ENCODE measurements around the gene AURKAIP1. TPM values are rescaled to one million over a fixed set of nuclear protein-coding genes. Genes with fewer than 3 reads are reported as not detected.

Gene AURKAIP1
- polyA plus RNA-seq, 2 donors, result 155 to 158 TPM

DNA sequence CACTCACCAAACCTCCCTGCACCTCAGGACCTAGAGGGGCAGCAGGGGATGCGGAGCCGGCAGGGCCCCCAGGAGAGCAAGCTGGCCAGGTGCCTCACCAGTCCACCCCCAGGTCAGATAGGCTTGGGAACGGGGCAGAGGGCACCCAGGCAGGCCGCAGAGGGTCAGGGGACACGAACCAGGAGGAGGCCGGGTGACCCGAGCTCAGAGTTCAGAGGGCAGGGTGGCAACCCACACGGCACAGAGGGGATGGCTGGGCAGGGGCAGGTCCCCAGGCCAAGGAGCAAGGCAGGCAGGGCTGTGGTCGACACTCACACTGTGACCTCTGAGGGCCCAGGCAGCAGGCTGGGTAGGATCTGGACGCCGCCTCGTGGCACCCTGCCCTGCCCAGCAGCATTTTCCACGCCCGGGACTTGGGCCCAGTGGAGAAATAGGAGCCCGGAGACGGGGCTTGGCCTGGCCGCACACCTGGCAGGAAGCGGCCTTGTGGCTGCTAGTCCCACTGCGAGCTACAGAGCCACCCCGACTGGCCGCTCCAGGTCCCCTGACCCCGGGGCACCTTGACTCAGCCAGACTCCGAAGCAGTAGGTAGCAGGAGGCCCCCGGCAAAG is 31.1 kb downstream of the AURKAIP1 start:
- Histone ChIP-seq H3K4me3 (ENCODE audit: low read depth in 1 of 2, low read length in 2 of 2) (peak overlapping the region; percentile 1 to 37), H3K27me3 (ENCODE audit: control insufficient read depth in 1 of 2, insufficient read depth in 2 of 2, low read length in 2 of 2) (no peaks in the 10 kb centered on the region), H3K36me3 (ENCODE audit: control insufficient read depth in 2 of 2, insufficient read depth in 2 of 2, low read length in 1 of 2) (peaks cover 0 to 39% of the 10 kb centered on the region in 2 donors), H3K9me3 (ENCODE audit: control insufficient read depth in 2 of 2, insufficient read depth in 1 of 2, low read depth in 1 of 2, low read length in 1 of 2) (no peaks in the 10 kb centered on the region), H3K27ac (ENCODE audit: low read depth in 2 of 2, low read length in 1 of 2) (peak overlapping the region; percentile 93 to 94), H3K4me1 (ENCODE audit: control insufficient read depth in 2 of 2, insufficient read depth in 2 of 2, low read length in 1 of 2) (peaks cover 24 to 48% of the 10 kb centered on the region in 2 donors)
- 64 to 71% methylated on average over 24 of the region's 24 CpGs for WGBS, 2 donors

DNA sequence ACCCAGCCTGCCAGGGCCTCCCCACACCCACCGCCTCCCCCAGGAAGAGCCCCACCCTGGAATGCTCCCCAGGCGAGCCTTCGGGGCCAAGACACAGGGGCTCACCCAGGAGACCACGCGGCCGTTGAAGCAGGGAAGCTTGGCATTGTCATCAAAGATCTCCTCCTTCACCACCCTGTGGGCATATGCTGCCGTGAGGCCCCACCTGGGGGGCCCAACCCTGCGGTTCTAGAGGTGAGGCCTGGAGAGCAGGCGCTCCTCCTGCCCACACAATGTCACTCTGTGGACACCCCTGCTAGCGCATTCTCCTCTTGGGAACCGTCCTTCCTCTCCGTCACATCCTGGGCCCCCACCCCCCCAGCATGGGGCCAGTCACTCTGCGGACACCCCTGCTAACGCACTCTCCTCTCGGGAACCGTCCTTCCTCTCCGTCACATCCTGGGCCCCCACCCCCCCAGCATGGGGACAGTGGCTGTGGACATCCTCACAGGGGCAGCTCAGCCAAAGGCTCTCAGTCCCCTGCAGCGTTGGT is 32.4 kb downstream of the AURKAIP1 start:
- WGBS, 2 donors, result 80 to 89% methylated on average over 15 to 18 of the region's 18 CpGs
- Histone ChIP-seq H3K27ac (ENCODE audit: low read depth in 2 of 2, low read length in 1 of 2) (no peak overlapping the region), H3K4me1 (ENCODE audit: control insufficient read depth in 2 of 2, insufficient read depth in 2 of 2, low read length in 1 of 2) (peaks cover 21 to 45% of the 10 kb centered on the region in 2 donors), H3K27me3 (ENCODE audit: control insufficient read depth in 1 of 2, insufficient read depth in 2 of 2, low read length in 2 of 2) (no peaks in the 10 kb centered on the region), H3K9me3 (ENCODE audit: control insufficient read depth in 2 of 2, insufficient read depth in 1 of 2, low read depth in 1 of 2, low read length in 1 of 2) (no peaks in the 10 kb centered on the region), H3K36me3 (ENCODE audit: control insufficient read depth in 2 of 2, insufficient read depth in 2 of 2, low read length in 1 of 2) (peaks cover 0 to 48% of the 10 kb centered on the region in 2 donors), H3K4me3 (ENCODE audit: low read depth in 1 of 2, low read length in 2 of 2) (no peak overlapping the region)

DNA sequence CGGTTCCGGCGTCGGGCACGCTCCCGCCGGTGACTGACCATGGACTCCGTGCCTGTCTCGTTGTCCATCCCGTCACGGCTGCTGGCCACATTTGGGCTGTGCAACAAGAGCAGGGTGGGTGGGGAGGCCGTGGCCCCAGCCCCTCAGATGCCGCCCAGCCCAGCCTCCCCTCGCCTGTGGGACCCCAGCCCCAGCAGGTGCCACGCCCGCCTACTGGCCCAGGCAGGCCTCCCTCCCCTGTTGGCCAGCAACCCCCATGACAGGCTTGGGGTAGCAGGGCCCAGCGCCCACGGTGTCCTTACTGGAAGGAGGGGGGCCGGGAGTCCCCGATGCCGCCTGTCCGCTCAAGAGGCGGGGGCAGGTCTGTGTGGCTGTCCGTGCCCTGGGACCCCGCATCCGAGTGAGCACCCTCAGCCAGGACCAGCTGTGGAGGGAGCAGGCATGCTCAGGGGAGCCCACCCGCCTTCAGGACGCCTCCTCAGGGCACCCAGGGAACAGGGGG is 32.9 kb downstream of the AURKAIP1 start:
- 93 to 96% methylated on average over 23 to 28 of the region's 28 CpGs for WGBS, 2 donors
- Histone ChIP-seq H3K27ac (ENCODE audit: low read depth in 2 of 2, low read length in 1 of 2) (no peak overlapping the region), H3K36me3 (ENCODE audit: control insufficient read depth in 2 of 2, insufficient read depth in 2 of 2, low read length in 1 of 2) (peaks cover 0 to 53% of the 10 kb centered on the region in 2 donors), H3K4me1 (ENCODE audit: control insufficient read depth in 2 of 2, insufficient read depth in 2 of 2, low read length in 1 of 2) (peaks cover 21 to 44% of the 10 kb centered on the region in 2 donors), H3K4me3 (ENCODE audit: low read depth in 1 of 2, low read length in 2 of 2) (no peak overlapping the region), H3K27me3 (ENCODE audit: control insufficient read depth in 1 of 2, insufficient read depth in 2 of 2, low read length in 2 of 2) (no peaks in the 10 kb centered on the region), H3K9me3 (ENCODE audit: control insufficient read depth in 2 of 2, insufficient read depth in 1 of 2, low read depth in 1 of 2, low read length in 1 of 2) (no peaks in the 10 kb centered on the region)

DNA sequence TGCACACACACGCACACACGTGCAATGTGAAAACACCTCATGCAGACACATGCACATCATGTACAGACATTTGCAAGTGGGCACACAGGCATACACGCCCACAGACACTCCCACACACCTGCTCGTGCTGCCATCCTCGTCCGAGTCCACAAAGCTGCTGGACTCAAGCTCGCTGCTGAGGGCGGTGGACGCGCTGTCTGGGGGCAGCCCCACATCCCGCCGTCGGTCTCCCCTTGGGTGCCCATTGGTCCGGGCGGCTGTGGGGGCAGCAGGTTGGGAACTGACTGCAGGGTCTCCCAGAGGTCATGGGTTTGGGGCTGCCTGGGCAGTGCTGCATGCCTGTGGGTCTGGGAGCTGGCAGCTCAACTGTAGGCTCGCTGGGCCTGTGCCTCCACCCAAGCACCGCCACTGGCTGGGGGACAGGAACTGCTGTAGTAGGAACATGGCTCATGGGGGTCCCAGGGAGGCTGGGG is 33.4 kb downstream of the AURKAIP1 start:
- no peaks in the 10 kb centered on the region for H3K27me3 ChIP-seq (ENCODE audit: control insufficient read depth in 1 of 2, insufficient read depth in 2 of 2, low read length in 2 of 2)
- H3K4me1 ChIP-seq (ENCODE audit: control insufficient read depth in 2 of 2, insufficient read depth in 2 of 2, low read length in 1 of 2), result peaks cover 16 to 40% of the 10 kb centered on the region in 2 donors
- H3K36me3 ChIP-seq (ENCODE audit: control insufficient read depth in 2 of 2, insufficient read depth in 2 of 2, low read length in 1 of 2), result peaks cover 0 to 56% of the 10 kb centered on the region in 2 donors
- no peak overlapping the region for H3K4me3 ChIP-seq (ENCODE audit: low read depth in 1 of 2, low read length in 2 of 2)
- no peaks in the 10 kb centered on the region for H3K9me3 ChIP-seq (ENCODE audit: control insufficient read depth in 2 of 2, insufficient read depth in 1 of 2, low read depth in 1 of 2, low read length in 1 of 2)
- H3K27ac ChIP-seq (ENCODE audit: low read depth in 2 of 2, low read length in 1 of 2), result no peak overlapping the region
- 93 to 95% methylated on average over 17 of the region's 17 CpGs for WGBS, 2 donors

DNA sequence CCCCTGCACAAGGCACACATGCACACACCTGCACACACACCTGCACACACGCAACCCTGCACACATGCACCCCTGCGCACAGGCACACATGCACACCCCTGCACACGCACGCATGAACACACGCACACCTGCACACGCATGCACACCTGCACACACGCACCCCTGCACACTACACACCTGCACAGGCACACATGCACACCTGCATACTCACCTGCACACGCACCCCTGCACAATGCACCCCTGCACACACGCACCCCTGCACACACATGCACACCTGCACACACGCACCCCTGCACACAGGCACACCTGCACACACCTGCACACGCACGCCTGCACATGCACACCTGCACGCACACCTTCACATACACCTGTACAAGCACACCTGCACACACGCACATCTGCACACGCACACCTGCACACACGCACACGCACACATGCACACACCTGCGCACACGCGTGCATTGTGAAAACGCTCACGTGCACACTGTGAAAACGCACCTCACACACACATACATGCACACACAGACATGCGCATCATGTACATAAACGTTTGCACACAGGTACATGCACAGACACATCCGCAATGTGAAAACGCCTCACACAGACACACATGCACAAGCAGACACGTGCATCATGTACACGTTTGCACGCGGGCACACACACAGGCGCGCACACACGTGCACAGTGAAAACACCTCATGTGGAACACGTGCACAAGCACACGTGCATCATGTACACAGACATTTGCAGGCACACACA is 34.0 kb downstream of the AURKAIP1 start:
- WGBS, 2 donors, result 93 to 94% methylated on average over 36 of the region's 36 CpGs
- H3K27me3 ChIP-seq (ENCODE audit: control insufficient read depth in 1 of 2, insufficient read depth in 2 of 2, low read length in 2 of 2), result no peaks in the 10 kb centered on the region
- H3K4me3 ChIP-seq (ENCODE audit: low read depth in 1 of 2, low read length in 2 of 2), result no peak overlapping the region
- no peaks in the 10 kb centered on the region for H3K9me3 ChIP-seq (ENCODE audit: control insufficient read depth in 2 of 2, insufficient read depth in 1 of 2, low read depth in 1 of 2, low read length in 1 of 2)
- H3K36me3 ChIP-seq (ENCODE audit: control insufficient read depth in 2 of 2, insufficient read depth in 2 of 2, low read length in 1 of 2), result peaks cover 0 to 61% of the 10 kb centered on the region in 2 donors
- peaks cover 9 to 33% of the 10 kb centered on the region in 2 donors for H3K4me1 ChIP-seq (ENCODE audit: control insufficient read depth in 2 of 2, insufficient read depth in 2 of 2, low read length in 1 of 2)
- H3K27ac ChIP-seq (ENCODE audit: low read depth in 2 of 2, low read length in 1 of 2), result no peak overlapping the region

DNA sequence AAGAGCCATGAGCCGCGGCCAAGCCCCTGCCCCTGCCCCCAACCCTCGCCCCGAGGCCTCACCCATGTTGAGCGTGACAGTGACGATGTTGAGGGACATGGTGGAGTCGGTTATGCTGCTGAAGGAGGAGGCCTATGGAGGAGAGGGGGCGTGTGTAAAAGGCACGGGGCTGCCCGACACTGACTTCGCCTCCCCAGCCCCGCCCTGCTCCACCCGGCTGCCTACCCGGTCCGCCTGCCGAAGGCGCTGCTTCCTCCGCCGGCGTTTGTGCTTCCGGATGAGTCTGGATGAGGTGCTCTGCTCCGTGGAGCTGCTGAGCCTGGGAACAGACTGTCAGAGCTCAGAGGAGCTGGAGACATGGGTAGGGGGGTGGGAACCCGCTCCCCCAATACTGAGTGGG is 34.8 kb downstream of the AURKAIP1 start:
- H3K9me3 ChIP-seq (ENCODE audit: control insufficient read depth in 2 of 2, insufficient read depth in 1 of 2, low read depth in 1 of 2, low read length in 1 of 2), result no peaks in the 10 kb centered on the region
- H3K36me3 ChIP-seq (ENCODE audit: control insufficient read depth in 2 of 2, insufficient read depth in 2 of 2, low read length in 1 of 2), result peaks cover 0 to 68% of the 10 kb centered on the region in 2 donors
- peaks cover 2 to 26% of the 10 kb centered on the region in 2 donors for H3K4me1 ChIP-seq (ENCODE audit: control insufficient read depth in 2 of 2, insufficient read depth in 2 of 2, low read length in 1 of 2)
- no peak overlapping the region for H3K27ac ChIP-seq (ENCODE audit: low read depth in 2 of 2, low read length in 1 of 2)
- H3K27me3 ChIP-seq (ENCODE audit: control insufficient read depth in 1 of 2, insufficient read depth in 2 of 2, low read length in 2 of 2), result no peaks in the 10 kb centered on the region
- no peak overlapping the region for H3K4me3 ChIP-seq (ENCODE audit: low read depth in 1 of 2, low read length in 2 of 2)
- WGBS, 2 donors, result 88 to 90% methylated on average over 23 of the region's 23 CpGs

DNA sequence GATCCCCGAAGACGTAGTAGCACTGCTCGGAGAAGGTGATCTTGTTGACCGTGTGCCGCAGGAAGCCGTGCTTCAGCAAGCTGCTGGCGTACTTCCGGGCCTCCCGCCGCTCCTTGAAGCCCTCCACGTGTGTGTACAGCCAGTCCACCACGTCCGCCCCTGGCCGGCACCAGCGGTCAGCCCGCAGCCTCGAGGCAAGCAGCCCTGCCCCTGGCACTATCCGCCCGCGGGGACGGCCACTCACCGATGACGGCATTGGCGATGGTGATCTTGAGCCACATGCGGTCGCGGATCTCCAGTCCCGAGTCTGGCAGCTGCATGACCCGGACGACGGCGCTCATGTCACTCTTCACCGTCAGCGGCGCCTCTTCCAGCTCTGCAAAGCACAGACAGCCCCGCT is 36.7 kb downstream of the AURKAIP1 start:
- peaks cover 0 to 79% of the 10 kb centered on the region in 2 donors for H3K36me3 ChIP-seq (ENCODE audit: control insufficient read depth in 2 of 2, insufficient read depth in 2 of 2, low read length in 1 of 2)
- WGBS, 2 donors, result 94 to 96% methylated on average over 36 of the region's 36 CpGs

DNA sequence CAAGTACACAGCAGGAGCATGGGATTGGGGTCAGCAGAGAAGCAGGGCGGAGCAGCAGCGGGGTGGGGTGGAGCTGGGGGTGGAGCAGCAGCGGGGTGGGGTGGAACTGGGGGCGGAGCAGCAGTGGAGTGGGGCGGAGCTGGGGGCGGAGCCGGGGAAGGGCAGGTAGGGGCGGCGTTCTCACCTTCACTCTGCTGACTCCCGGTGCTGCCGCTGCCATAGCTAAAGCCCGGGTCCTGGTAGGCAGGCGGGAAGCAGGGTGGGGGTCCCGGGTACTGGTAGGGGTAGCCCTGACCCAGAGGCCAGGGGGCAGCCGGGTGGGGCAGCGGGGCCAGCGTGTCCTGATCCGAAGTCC is 37.2 kb downstream of the AURKAIP1 start:
- Histone ChIP-seq H3K4me3 (ENCODE audit: low read depth in 1 of 2, low read length in 2 of 2) (no peak overlapping the region), H3K4me1 (ENCODE audit: control insufficient read depth in 2 of 2, insufficient read depth in 2 of 2, low read length in 1 of 2) (peaks cover 0 to 31% of the 10 kb centered on the region in 2 donors), H3K9me3 (ENCODE audit: control insufficient read depth in 2 of 2, insufficient read depth in 1 of 2, low read depth in 1 of 2, low read length in 1 of 2) (no peaks in the 10 kb centered on the region), H3K27me3 (ENCODE audit: control insufficient read depth in 1 of 2, insufficient read depth in 2 of 2, low read length in 2 of 2) (no peaks in the 10 kb centered on the region), H3K36me3 (ENCODE audit: control insufficient read depth in 2 of 2, insufficient read depth in 2 of 2, low read length in 1 of 2) (peaks cover 0 to 79% of the 10 kb centered on the region in 2 donors), H3K27ac (ENCODE audit: low read depth in 2 of 2, low read length in 1 of 2) (no peak overlapping the region)
- 79% methylated on average over 16 to 18 of the region's 18 CpGs for WGBS, 2 donors

More for the DNA sequence above, 36.7 kb downstream of the AURKAIP1 start:
- no peak overlapping the region for H3K4me3 ChIP-seq (ENCODE audit: low read depth in 1 of 2, low read length in 2 of 2)
- no peaks in the 10 kb centered on the region for H3K9me3 ChIP-seq (ENCODE audit: control insufficient read depth in 2 of 2, insufficient read depth in 1 of 2, low read depth in 1 of 2, low read length in 1 of 2)
- H3K4me1 ChIP-seq (ENCODE audit: control insufficient read depth in 2 of 2, insufficient read depth in 2 of 2, low read length in 1 of 2), result peaks cover 0 to 26% of the 10 kb centered on the region in 2 donors
- no peaks in the 10 kb centered on the region for H3K27me3 ChIP-seq (ENCODE audit: control insufficient read depth in 1 of 2, insufficient read depth in 2 of 2, low read length in 2 of 2)
- no peak overlapping the region for H3K27ac ChIP-seq (ENCODE audit: low read depth in 2 of 2, low read length in 1 of 2)

DNA sequence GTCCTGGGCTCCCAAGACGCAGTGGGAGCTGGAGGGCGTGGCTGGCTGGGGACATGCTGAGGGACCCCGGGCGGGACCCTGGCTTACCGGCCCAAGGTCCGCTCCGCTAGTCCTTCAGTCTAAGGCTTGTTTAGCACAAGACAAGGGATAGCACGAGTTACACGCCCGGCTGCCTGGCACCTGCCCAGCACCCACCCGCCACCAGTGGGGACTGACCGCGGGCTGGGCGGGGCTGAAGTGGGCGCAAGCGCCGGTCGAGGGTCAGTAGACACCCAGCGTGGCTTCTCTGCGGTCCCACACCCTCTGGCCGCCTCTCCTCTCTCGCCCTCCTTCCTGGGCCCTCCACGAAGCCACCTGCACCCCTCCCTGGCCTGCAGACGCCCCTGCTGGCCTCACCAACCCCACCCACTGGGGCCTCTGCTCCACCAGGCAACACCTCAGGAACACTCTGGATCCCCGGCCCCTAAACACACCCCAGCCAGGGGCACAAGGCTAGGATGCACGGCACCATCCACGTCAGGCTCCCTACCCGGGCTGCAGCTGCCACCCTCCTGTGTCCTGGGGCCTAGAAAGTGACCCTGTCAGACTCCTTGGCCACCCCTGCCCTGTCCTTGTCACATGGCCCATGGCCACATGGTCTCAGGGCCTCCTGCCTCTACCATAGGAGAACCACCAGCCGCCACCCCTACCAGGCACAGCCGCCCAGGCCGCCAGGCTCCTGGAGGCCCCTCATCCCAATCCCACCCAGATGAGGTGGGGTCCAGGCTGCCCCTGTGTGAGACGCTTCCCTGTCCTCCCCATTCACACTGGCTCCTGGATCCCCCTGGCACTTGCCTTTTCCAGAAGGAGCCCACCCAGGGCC is 37.8 kb downstream of the AURKAIP1 start:
- H3K27me3 ChIP-seq (ENCODE audit: control insufficient read depth in 1 of 2, insufficient read depth in 2 of 2, low read length in 2 of 2), result no peaks in the 10 kb centered on the region
- peaks cover 0 to 77% of the 10 kb centered on the region in 2 donors for H3K36me3 ChIP-seq (ENCODE audit: control insufficient read depth in 2 of 2, insufficient read depth in 2 of 2, low read length in 1 of 2)
- no peaks in the 10 kb centered on the region for H3K9me3 ChIP-seq (ENCODE audit: control insufficient read depth in 2 of 2, insufficient read depth in 1 of 2, low read depth in 1 of 2, low read length in 1 of 2)
- no peak overlapping the region for H3K27ac ChIP-seq (ENCODE audit: low read depth in 2 of 2, low read length in 1 of 2)
- H3K4me3 ChIP-seq (ENCODE audit: low read depth in 1 of 2, low read length in 2 of 2), result no peak overlapping the region
- 91 to 95% methylated on average over 27 to 32 of the region's 32 CpGs for WGBS, 2 donors
- peaks cover 0 to 37% of the 10 kb centered on the region in 2 donors for H3K4me1 ChIP-seq (ENCODE audit: control insufficient read depth in 2 of 2, insufficient read depth in 2 of 2, low read length in 1 of 2)

Measured in esophagus (tissue), 2 donors.